Vagina (tissue), 2 donors: ENCODE results near the gene JPH3. TPM values are rescaled to one million over a fixed set of nuclear protein-coding genes. Genes with fewer than 3 reads are reported as not detected.

Experiments
- DNase-seq, 2 donors: peaks; one replicate each; pipeline ENCODE4 v3.0.0-alpha.2; 2017; ENCODE audit errors: extremely low spot score in 2 of 2
- H3K27ac ChIP-seq: fragments of 200-600 bp; sonication (generic); one replicate; pipeline ENCODE4 v1.5.1; 2019
- H3K27me3 ChIP-seq: fragments of 200-600 bp; sonication (generic); one replicate; pipeline ENCODE4 v1.5.1; 2019
- H3K36me3 ChIP-seq, 2 donors: fragments of 200-600 bp; sonication (generic); one replicate each; pipeline ENCODE4 v1.5.1; 2017 to 2019
- H3K4me1 ChIP-seq: fragments of 200-600 bp; sonication (generic); one replicate; pipeline ENCODE4 v1.5.1; 2019
- H3K4me3 ChIP-seq, 2 donors: fragments of 200-600 bp; sonication (generic); 1 replicate in 1 of 2; 2 replicates in 1 of 2; pipeline ENCODE4 v1.5.1; 2016 to 2019
- H3K9me3 ChIP-seq: fragments of 200-600 bp; sonication (generic); one replicate; pipeline ENCODE4 v1.5.1; 2019
- CTCF ChIP-seq, 3 experiments: fragments of 450-650 bp in 2 of 3; fragments of 200-600 bp in 1 of 3; sonication (generic) in 1 of 3; IDR thresholded peaks; one replicate each; pipeline ENCODE4 v1.5.1; 2017 to 2019; ENCODE audit warnings: antibody characterized with exemption in 3 of 3, mild to moderate bottlenecking in 2 of 3, moderate library complexity in 2 of 3
- POLR2A ChIP-seq, 2 donors: fragments of 450-650 bp; IDR thresholded peaks; one replicate each; pipeline ENCODE4 v1.6.1; 2017; ENCODE audit warnings: antibody characterized with exemption in 2 of 2, mild to moderate bottlenecking in 2 of 2, moderate library complexity in 2 of 2
- POLR2AphosphoS5 ChIP-seq, 2 donors: sonication (generic); formaldehyde crosslinking; IDR thresholded peaks; one replicate each; pipeline ENCODE4 v1.9.0; 2017; ENCODE audit warnings: antibody characterized with exemption in 2 of 2, mild to moderate bottlenecking in 2 of 2, low read depth in 1 of 2; ENCODE audit not compliant: insufficient read depth in 1 of 2
- intact Hi-C: fragments of 100-400 bp; cut with DNase I; formaldehyde crosslinking; loops from one replicate; pipeline ENCODE4 v1.15.1; 2023
- total RNA-seq: library from RNA; depleted of rRNA; stranded (reverse); fragments of >200 nt; gene quantifications from one replicate; pipeline ENCODE4 v1.2.3, GENCODE V29; 2016

Gene JPH3
- total RNA-seq, 1 donor from 2014 or later: 2.0 TPM

- intact Hi-C loops: no loop called here
- Histone ChIP-seq H3K36me3 (no peaks in the 10 kb centered on the region), H3K4me1 (no peaks in the 10 kb centered on the region), H3K9me3 (peaks cover 2% of the 10 kb centered on the region), H3K4me3 (no peak overlapping the region), H3K27me3 (peaks cover 5% of the 10 kb centered on the region), H3K27ac (no peak overlapping the region)
- DNase-seq: no peak
- TF ChIP-seq POLR2A (IDR thresholded peaks at IDR 0.05): no peak
- TF ChIP-seq POLR2AphosphoS5 (IDR thresholded peaks at IDR 0.05; ENCODE audit: insufficient read depth in 1 of 2, low read depth in 1 of 2): no peak
- TF ChIP-seq CTCF (IDR thresholded peaks at IDR 0.05): no peak
These were observed 56.4 kb downstream of the JPH3 start for GRCh38 chr16:87658564-87659225.

- peaks cover 2% of the 10 kb centered on the region for H3K9me3 ChIP-seq
- no peak for DNase-seq
- no peak overlapping the region for H3K27ac ChIP-seq
- H3K4me1 ChIP-seq: no peaks in the 10 kb centered on the region
- H3K27me3 ChIP-seq: peaks cover 5% of the 10 kb centered on the region
- no peaks in the 10 kb centered on the region for H3K36me3 ChIP-seq
- intact Hi-C loops: no loop called here
- TF ChIP-seq POLR2AphosphoS5 (IDR thresholded peaks at IDR 0.05; ENCODE audit: insufficient read depth in 1 of 2, low read depth in 1 of 2) (no peak), POLR2A (IDR thresholded peaks at IDR 0.05) (no peak), CTCF (IDR thresholded peaks at IDR 0.05) (no peak)
- no peak overlapping the region for H3K4me3 ChIP-seq
These were observed 59.3 kb downstream of the JPH3 start for GRCh38 chr16:87661561-87661960.

GRCh38 chr16:87662254-87663204 lies 60.2 kb downstream of the JPH3 start:
- TF ChIP-seq CTCF (IDR thresholded peaks at IDR 0.05) (no peak), POLR2AphosphoS5 (IDR thresholded peaks at IDR 0.05; ENCODE audit: insufficient read depth in 1 of 2, low read depth in 1 of 2) (no peak), POLR2A (IDR thresholded peaks at IDR 0.05) (no peak)
- Histone ChIP-seq H3K9me3 (peaks cover 2% of the 10 kb centered on the region), H3K36me3 (no peaks in the 10 kb centered on the region), H3K4me1 (no peaks in the 10 kb centered on the region), H3K4me3 (no peak overlapping the region), H3K27me3 (peaks cover 5% of the 10 kb centered on the region), H3K27ac (no peak overlapping the region)
- intact Hi-C loops: no loop called here
- DNase-seq: no peak

GRCh38 chr16:87664792-87665191 lies 62.5 kb downstream of the JPH3 start:
- TF ChIP-seq CTCF (IDR thresholded peaks at IDR 0.05) (no peak), POLR2AphosphoS5 (IDR thresholded peaks at IDR 0.05; ENCODE audit: insufficient read depth in 1 of 2, low read depth in 1 of 2) (no peak), POLR2A (IDR thresholded peaks at IDR 0.05) (no peak)
- no peak overlapping the region for H3K27ac ChIP-seq
- H3K9me3 ChIP-seq: no peaks in the 10 kb centered on the region
- intact Hi-C loops: no loop called here
- no peak overlapping the region for H3K4me3 ChIP-seq
- H3K36me3 ChIP-seq: no peaks in the 10 kb centered on the region
- no peak for DNase-seq
- H3K4me1 ChIP-seq: no peaks in the 10 kb centered on the region
- H3K27me3 ChIP-seq: peaks cover 5% of the 10 kb centered on the region
